HT1080 (cell line): ENCODE results near the gene LSG1. TPM values are rescaled to one million over a fixed set of nuclear protein-coding genes. Genes with fewer than 3 reads are reported as not detected.

Experiments
- DNase-seq: peaks from one replicate; pipeline ENCODE4 v3.0.0-alpha.2; 2015; ENCODE audit warnings: low read depth
- polyA plus RNA-seq, 2 experiments: library from polyadenylated mRNA; depleted of rRNA; stranded (reverse); fragments of >200 nt; gene quantifications; 2 replicates each; pipeline ENCODE4 v1.2.3, GENCODE V29; 2015
- total RNA-seq: library from RNA; depleted of rRNA; stranded (reverse); fragments of >200 nt; shearing (Covaris generic); gene quantifications from 2 replicates; pipeline ENCODE4 v1.2.3, GENCODE V29; 2014; rRNA removed

Gene LSG1
- 103 and 108 TPM in 2 replicates for total RNA-seq
- polyA plus RNA-seq (2015; cell fraction: cytosol; rRNA removed), result 39.6 and 46.3 TPM in 2 replicates
- polyA plus RNA-seq (2015; cell fraction: nucleus; rRNA removed), result 105 and 135 TPM in 2 replicates

DNA sequence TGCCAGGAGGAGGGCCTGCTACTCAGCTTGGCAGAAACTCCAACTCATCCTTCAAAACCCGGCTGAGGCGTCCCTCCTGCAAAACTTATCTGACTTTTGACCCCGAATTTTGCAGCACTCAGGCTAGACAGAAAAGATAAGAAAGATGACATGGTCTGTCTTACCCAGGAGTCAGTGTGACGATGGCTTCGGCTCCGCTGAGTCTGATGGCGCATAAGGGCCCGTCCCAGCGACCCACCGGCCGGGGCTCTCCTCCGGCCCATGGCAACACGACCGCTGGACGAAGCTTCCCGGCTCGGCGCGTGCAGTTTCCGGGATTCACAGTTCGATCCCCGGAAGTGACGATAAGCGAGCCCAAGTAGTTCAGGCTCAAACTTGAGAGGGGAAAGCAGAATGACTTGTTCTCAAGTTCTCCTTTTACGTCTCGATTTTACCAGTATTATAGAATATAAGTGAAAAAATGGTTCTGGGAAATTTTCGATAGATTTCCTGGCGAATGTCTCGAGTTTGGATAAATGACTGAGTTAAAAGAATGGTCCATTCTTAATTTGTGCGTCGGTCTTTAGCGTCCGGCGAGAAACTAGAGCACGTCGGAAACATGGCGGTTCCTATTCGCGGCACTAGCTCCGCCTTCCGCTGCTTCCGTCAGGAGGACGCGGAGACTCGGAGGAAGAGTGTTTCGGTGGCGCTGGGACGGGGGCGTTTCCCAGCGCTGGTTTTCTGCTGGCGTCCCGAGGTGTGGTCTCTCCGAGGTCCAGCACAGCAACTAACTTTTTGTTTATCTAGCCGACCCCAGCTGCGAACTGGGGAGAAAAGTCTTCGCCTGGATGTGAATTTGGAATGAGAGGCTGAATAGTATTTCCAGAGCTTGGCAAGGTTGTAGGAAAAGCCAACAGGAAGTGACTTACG, at the start of gene LSG1:
Gene LSG1 (minus strand): TSS at position 292 of the 909 bp plus-strand sequence. CDS start 29 bp downstream, at position 263.
- peak; percentile 93 for DNase-seq

DNA sequence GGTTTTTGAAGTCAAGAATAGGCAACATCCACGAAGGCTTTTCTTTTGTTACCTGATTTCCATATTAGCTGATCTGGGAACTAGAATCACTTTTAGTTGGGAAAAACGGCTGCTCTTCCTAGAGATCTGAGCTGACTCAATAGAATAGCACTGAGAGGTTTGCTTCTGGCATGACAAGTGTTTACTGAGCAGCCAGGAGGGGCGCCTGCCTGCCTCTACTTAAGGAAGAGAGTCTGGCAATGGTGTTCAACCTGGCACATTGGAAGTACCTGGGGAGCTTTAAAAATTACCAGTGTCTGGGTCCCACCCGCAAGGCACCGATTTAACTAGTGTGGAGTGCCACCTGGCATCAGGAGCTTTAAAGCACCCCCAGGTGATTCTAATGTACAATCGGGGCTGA, 48.1 kb upstream of the LSG1 start:
- DNase-seq, result no peak

GRCh38 chr3:194718079-194718478, 46.1 kb upstream of the LSG1 start:
- DNase-seq, result no peak

- peak; percentile 86 for DNase-seq
Observed at GRCh38 chr3:194715022-194715800, 43.2 kb upstream of the LSG1 start.

DNA sequence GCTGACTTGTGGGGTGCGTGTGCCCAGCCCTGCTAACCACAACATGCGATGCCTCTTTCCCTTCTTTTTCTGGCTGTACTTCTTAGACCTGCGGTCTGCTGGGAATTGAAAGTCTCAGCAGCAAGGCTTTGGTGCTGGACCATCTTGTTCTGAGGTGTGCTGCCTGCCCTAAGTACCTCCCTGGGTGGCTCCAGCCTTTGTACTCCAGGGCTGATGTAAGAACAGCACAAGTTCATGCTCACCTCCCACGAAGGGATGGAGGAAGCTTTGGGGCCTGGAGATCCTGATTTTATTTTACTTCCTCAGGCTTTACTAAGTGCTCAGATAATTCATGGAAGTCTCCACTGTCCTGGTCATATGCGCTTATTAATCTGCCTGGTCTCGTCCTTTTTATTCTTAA, 42.6 kb upstream of the LSG1 start:
- DNase-seq, result no peak

DNA sequence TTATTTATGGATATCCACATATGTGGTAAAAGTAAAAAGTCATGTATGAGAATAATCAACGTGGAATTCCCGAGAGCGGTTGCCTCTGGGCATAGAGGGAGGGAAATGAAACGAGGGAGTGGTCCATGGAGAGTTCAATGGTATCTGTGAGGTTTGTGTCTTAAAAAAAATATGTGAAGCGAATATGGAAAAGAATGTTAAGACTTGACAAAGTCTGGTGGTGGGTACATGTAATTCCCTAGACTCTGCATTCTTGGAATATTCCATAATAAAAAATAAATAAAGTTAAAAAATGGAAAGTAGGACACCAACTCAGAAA, 42.1 kb upstream of the LSG1 start:
- no peak for DNase-seq

DNA sequence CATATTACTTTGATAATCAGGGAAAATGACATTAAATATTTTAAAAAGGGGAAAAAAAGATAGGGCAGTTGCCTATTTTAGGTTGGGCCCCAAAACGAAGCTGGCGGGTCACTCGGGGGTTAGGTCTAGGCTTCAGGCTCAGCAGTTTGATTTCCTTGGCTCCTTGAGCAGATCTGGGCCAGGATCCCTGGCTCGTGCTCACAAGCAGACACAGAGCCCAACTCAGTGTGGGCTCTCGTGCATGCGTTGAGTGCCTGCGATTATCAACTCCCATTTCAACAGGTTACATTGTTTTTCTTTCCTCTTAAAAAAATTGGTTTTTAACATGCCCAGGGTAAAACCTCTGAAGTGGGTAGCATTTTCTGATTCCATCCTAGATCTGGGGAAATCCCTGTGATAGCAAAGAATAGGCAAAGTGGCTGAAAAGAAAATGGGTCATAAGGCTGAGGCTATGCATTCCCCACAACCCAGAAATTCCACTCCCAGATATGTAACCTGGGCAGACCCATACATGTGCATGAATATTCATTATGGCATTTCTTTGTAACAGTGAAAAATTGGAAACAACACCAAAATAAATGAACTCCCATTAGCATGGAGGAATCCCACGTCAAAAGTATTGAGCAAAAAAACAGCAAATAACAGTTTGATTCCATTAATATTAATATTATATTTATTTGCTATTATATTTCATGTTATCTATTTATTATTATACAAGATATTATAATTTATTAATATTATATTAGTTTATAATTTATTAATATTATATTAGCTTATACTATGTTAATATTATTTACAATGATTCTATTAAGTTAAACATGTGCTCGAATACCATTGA, 41.5 kb upstream of the LSG1 start:
- DNase-seq, result no peak

DNA sequence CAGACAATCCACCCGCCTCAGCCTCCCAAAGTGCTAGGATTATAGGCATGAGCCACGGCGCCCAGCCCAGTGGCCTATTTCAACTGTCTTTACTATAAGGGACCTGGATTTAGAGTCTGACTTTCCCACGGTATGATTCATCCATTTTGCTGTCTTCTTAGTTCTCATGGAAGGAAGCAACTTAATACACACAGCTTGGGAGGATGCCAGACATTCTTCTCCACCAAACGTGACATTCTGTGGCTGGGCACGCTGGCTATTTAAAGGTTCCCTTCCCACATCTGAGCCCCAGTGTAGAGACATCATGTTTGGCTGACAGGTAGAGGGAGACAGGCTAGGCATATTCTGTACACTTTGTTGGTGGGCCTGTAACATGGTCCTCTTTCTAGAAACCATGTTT, 39.9 kb upstream of the LSG1 start:
- peak; percentile 99 for DNase-seq

DNA sequence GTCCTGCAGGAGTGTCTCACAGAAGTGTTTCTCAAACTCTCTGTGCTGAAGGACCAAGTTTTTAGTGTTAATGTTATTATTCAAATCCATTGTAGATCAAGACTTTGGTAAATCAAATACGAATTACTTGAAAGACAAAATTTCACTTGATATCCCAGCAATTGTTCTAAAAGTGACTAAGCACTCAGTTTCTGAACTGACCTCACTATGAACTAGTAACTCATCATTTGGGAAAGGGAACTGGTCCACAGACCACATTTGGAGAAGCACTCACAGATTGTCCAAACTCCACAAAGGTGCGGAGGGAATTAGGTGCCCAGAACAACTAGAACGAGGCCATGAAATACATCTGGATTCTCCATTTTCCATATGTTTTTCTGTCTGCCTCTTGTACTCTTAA, 39.3 kb upstream of the LSG1 start:
- DNase-seq, result peak; percentile 26

DNA sequence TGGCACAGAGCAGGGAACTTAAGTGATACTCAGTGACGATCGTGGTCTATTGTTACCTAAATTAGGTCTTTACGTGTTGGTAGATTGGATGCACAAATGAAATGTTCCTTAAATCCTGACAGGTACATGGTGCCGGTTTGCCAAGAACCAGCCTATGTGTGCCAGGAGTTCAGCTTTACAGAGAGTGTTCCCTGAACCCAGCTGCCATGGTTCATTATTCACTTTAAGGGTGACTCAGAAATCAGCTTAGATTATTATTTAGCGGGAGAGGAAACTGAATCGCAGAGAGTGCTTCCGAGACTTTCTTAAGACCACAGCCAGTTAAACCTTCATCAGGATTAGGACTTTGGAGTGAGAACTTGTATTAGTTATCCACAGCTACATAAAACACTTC, 35.2 kb upstream of the LSG1 start:
- no peak for DNase-seq

GRCh38 chr3:194705761-194706160, 33.8 kb upstream of the LSG1 start:
- DNase-seq, result no peak

- no peak for DNase-seq
Observed at GRCh38 chr3:194705227-194705626, 33.2 kb upstream of the LSG1 start.

DNA sequence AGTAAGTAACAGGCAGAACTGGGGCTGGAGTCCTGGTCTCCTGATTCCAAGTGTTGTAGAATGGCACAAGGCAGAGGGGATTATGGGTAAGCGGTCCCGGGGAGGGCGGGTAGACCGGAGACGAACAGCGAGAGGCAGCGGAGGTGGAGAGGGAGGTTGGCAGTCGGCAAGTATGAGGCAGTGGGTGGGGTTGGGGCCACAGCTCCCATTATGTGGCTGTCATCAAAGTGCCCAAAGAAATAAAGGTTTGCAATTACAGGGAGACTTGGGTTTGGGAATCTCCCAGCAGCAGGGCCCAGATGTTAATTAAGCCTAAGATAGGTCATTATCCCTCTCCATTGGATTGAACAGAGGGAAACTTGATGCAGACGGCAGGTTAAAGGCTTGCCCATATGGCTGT, 30.6 kb upstream of the LSG1 start:
- DNase-seq, result no peak

- no peak for DNase-seq
Observed at GRCh38 chr3:194696702-194697101, 24.7 kb upstream of the LSG1 start.

DNA sequence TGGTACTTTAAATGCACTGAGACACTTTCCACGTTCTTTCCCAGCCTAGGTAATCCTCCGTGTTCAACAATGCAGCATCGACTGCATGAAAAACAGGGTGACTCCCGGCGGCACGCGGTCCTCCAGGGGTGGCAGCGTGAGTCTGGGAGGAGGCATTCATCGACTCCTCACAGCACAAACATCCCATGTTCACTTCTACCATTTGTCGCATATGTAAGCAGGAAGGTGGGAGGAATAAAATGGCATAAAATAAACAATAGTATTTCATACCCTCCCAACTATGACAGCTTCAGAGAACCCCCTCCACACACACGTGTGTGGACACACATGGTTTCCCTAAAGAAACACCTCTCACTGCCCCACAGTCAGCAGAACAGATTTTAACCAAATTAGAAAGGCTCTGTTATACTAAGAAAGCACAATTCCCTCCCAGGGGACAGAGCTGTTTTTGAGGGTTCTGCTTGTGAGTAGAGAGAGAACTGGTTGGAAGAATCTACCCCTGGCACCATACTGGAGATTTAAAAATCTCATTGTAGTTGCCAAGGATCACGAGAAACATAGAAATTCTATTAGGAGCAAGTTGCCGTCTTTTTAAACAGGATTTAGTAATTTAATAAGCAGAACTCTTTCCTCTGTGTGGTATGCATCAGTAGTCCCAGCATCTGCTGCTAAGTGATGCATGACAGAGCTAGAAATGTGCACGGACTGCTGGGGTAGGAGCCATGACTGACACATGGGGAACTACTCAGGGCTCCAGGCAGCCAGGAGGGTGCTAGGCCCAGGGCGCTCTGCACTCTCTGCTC, 19.7 kb upstream of the LSG1 start:
- DNase-seq, result no peak

GRCh38 chr3:194690501-194691372, 18.7 kb upstream of the LSG1 start:
- DNase-seq, result peak; percentile 59

DNA sequence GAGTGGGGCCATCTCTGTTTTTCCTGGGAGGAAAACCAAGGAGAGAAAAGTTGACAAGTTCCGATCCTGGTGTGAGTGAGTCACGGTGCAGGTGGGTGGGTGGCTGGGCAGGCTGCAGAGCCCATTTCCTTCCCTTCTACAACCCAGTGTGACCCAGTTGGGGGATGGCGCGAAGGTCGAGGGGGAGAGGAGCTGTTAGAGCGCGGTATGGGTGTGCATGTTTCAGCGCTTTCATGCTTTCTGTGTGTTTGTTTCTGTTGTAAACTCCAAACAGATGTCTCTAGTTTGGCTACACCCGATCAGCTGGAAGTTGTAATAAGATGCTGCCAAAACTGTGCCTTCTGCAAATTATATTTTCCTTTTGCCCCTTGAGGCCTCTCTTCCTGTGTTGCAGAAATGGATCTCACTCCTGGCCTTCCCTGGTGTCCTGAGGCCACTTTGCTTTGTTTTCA, 17.5 kb upstream of the LSG1 start:
- peak; percentile 54 for DNase-seq

- no peak for DNase-seq
Observed at GRCh38 chr3:194688946-194689345, 17.0 kb upstream of the LSG1 start.

DNA sequence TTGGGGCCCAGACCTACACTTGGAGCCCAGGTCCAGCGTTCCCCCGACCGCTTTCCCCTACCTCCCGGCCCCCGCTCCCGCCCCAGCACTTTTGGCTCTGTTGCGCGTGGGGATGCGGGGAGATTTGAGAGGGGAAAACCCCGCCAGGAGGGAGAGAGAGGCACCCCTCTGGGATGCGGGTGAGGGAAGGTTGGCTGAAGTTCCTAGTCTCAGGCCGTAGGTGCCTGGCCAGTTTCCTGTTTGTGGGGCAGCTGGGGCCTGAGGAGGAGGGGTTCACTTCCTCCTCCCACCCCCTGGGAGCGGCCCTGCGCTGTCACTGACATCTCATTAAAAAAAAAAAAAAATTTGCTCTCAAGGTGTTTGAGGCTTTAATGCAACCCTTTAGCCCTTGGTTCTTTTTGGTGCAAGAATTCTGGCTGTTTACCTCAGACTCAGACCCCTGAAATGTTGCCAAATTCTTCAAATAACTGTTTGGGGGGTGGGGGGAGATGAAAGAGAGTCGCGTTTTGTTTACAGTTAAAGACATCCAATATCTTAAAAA, 16.3 kb upstream of the LSG1 start:
- DNase-seq, result no peak
